HL-60 (cell line): ENCODE results near the gene CD109.

ENCODE experiments used
- POLR2AphosphoS5 ChIP-seq: IDR thresholded peaks from 2 replicates; pipeline ENCODE4 v1.6.1; 2012; ENCODE audit warnings: low read depth
- TF ChIP-seq, protein P1 (sequence below): IDR thresholded peaks from one replicate; pipeline ENCODE4 v1.5.1; 2011; ENCODE audit warnings: low read length, control low read depth, inconsistent platforms; ENCODE audit not compliant: insufficient read depth

DNA sequence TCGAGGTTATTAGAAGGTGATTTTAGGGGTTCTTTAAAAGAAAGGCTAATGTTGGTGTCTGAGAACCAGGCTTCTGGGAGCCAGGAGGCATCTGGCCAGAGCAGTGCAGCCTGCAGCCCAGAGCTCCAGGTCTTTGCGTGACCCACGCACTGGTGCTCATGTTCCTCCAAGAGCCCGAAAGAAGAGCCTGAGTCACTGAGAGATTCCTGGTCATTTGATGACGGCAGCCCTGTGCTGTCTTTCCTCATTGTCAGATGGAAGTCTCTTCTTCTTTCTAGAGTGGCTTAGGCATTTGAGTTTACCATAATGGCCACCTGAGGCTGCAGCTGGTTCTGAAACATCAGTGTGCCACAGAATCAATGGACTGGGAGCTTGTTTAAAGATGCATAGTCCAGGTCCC is 46.4 kb downstream of the CD109 start:
- TF ChIP-seq, protein P1, sequence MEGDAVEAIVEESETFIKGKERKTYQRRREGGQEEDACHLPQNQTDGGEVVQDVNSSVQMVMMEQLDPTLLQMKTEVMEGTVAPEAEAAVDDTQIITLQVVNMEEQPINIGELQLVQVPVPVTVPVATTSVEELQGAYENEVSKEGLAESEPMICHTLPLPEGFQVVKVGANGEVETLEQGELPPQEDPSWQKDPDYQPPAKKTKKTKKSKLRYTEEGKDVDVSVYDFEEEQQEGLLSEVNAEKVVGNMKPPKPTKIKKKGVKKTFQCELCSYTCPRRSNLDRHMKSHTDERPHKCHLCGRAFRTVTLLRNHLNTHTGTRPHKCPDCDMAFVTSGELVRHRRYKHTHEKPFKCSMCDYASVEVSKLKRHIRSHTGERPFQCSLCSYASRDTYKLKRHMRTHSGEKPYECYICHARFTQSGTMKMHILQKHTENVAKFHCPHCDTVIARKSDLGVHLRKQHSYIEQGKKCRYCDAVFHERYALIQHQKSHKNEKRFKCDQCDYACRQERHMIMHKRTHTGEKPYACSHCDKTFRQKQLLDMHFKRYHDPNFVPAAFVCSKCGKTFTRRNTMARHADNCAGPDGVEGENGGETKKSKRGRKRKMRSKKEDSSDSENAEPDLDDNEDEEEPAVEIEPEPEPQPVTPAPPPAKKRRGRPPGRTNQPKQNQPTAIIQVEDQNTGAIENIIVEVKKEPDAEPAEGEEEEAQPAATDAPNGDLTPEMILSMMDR = no peak
- no peak for TF ChIP-seq POLR2AphosphoS5
